Keratinocyte (primary cell): ENCODE results near the gene RPUSD3. TPM values are rescaled to one million over a fixed set of nuclear protein-coding genes. Genes with fewer than 3 reads are reported as not detected.
"Not testable (repeated sequence)": the region's sequence is repeated elsewhere in the genome, so short reads cannot be mapped to it uniquely, and the experiment has no call there.

Experiments
- DNase-seq: peaks from one replicate; pipeline ENCODE4 v3.0.0-alpha.2; 2011; ENCODE audit warnings: low read depth, missing footprints, low spot score
- FAIRE-seq: peaks from 2 replicates; lab custom pipeline; 2011; peaks lifted over from hg19 to GRCh38; lab: Jason Lieb, UNC
- H2AFZ ChIP-seq: 2 replicates; pipeline ENCODE4 v1.6.0; 2012; ENCODE audit warnings: low read length, control low read depth, inconsistent platforms; ENCODE audit not compliant: control insufficient read depth
- H3K27ac ChIP-seq: 2 replicates; pipeline ENCODE4 v1.5.1; 2011; ENCODE audit warnings: low read length; ENCODE audit not compliant: control insufficient read depth, insufficient read depth
- H3K27me3 ChIP-seq: 3 replicates; pipeline ENCODE4 v1.6.0; 2011; ENCODE audit warnings: low read length; ENCODE audit not compliant: control insufficient read depth, insufficient read depth; ENCODE audit errors: extremely low read depth
- H3K36me3 ChIP-seq, 2 experiments: 2 replicates in 1 of 2; 3 replicates in 1 of 2; pipeline ENCODE4 v1.5.1; 2011; ENCODE audit warnings: low read length in 2 of 2, mild to moderate bottlenecking in 1 of 2; ENCODE audit not compliant: control insufficient read depth in 2 of 2, insufficient read depth in 2 of 2; ENCODE audit errors: extremely low read depth in 1 of 2
- H3K4me1 ChIP-seq: 3 replicates; pipeline ENCODE4 v1.5.1; 2011; ENCODE audit warnings: low read length; ENCODE audit not compliant: control insufficient read depth, insufficient read depth; ENCODE audit errors: extremely low read depth
- H3K4me2 ChIP-seq: 3 replicates; pipeline ENCODE4 v1.6.0; 2011; ENCODE audit warnings: low read depth, low read length; ENCODE audit not compliant: control insufficient read depth, insufficient read depth; ENCODE audit errors: extremely low read depth
- H3K4me3 ChIP-seq, 3 experiments: fragments of 200-600 bp in 1 of 3; sonication (generic) in 1 of 3; 2 replicates in 2 of 3; 3 replicates in 1 of 3; pipeline ENCODE4 v1.5.1; 2011 to 2016; ENCODE audit warnings: low read length in 3 of 3, mild to moderate bottlenecking in 3 of 3, control low read depth in 2 of 3, inconsistent platforms in 1 of 3, low read depth in 1 of 3, mixed read lengths in 1 of 3, mixed run types in 1 of 3, moderate library complexity in 1 of 3; ENCODE audit not compliant: control insufficient read depth in 2 of 3, insufficient read depth in 2 of 3; ENCODE audit errors: extremely low read depth in 1 of 3
- H3K79me2 ChIP-seq: 2 replicates; pipeline ENCODE4 v1.6.0; 2012; ENCODE audit warnings: low read length; ENCODE audit not compliant: control insufficient read depth, insufficient read depth
- H3K9ac ChIP-seq: 3 replicates; pipeline ENCODE4 v1.6.0; 2011; ENCODE audit warnings: low read length; ENCODE audit not compliant: control insufficient read depth, insufficient read depth; ENCODE audit errors: extremely low read depth
- H3K9me1 ChIP-seq: 3 replicates; pipeline ENCODE4 v1.6.0; 2011; ENCODE audit warnings: low read length; ENCODE audit not compliant: control insufficient read depth, insufficient read depth; ENCODE audit errors: extremely low read depth
- H3K9me3 ChIP-seq: 2 replicates; pipeline ENCODE4 v1.5.1; 2012; ENCODE audit warnings: low read depth, low read length; ENCODE audit not compliant: control insufficient read depth
- H4K20me1 ChIP-seq: 3 replicates; pipeline ENCODE4 v1.6.0; 2011; ENCODE audit warnings: low read length; ENCODE audit not compliant: control insufficient read depth, insufficient read depth; ENCODE audit errors: extremely low read depth
- EZH2 ChIP-seq: IDR thresholded peaks from one replicate; pipeline ENCODE4 v1.6.1; 2012; ENCODE audit warnings: inconsistent platforms, mild to moderate bottlenecking, low read length, moderate library complexity
- dilution Hi-C: fragments of 300-500 bp; cut with MboI; formaldehyde crosslinking; loops from one replicate; pipeline ENCODE4 v1.7.0; 2020; ENCODE audit warnings: low sequenced_read_pairs; ENCODE audit not compliant: extremely low pct_ligation_motif_present
- polyA plus RNA-seq, 5 experiments: library from polyadenylated mRNA; depleted of rRNA in 3 of 5; stranded (reverse) in 3 of 5; stranded (forward) in 1 of 5; unstranded in 1 of 5; fragments of >200 nt; gene quantifications; 1 replicate in 1 of 5; 2 replicates in 3 of 5; 3 replicates in 1 of 5; pipeline versions ENCODE4 v1.2.1 to v1.2.3, GENCODE V29; 2011 to 2012; ENCODE audit warnings: missing spikeins in 2 of 5, low read depth in 1 of 5, low replicate concordance in 1 of 5
- TF ChIP-seq, protein P1 (sequence below), 3 experiments: IDR thresholded peaks in 1 of 3; conservative IDR thresholded peaks in 1 of 3; optimal IDR thresholded peaks in 1 of 3; 2 replicates in 2 of 3; 3 replicates in 1 of 3; pipeline versions ENCODE3 to v1.5.1; 2011; ENCODE audit warnings: low read length in 3 of 3, mild to moderate bottlenecking in 3 of 3, moderate library complexity in 2 of 3, control low read depth in 1 of 3, inconsistent platforms in 1 of 3; ENCODE audit not compliant: insufficient read depth in 2 of 3; ENCODE audit errors: extremely low read depth in 1 of 3

Gene RPUSD3
- polyA plus RNA-seq, 1 donor (not counting 4 experiments of a cell fraction or from before 2014, with no cell fraction given): 31.5 TPM

DNA sequence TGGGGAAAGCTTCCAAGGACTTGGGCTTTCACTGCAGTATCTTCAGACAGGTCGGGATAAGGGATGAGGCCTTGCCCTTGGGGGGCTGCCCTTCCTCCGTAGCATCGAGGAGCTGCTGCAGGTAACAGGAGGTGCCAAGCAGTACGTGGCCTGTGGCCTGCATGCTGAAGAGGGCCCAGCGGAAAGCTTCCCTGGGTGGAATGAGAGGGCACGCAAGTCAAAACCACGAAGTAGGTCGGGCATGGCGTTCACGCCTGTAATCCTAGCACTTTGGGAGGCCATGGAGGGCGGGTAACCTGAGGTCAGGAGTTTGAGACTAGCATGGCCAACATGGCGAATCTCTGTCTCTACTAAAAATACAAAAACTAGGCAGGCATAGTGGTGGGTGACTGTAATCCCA, 23.3 kb upstream of the RPUSD3 start:
- Histone ChIP-seq H2AFZ (no peak overlapping the region), H4K20me1 (no peaks in the 10 kb centered on the region), H3K4me1 (peaks cover 3% of the 10 kb centered on the region), H3K36me3 (no peaks in the 10 kb centered on the region), H3K27me3 (no peaks in the 10 kb centered on the region), H3K9me3 (no peaks in the 10 kb centered on the region), H3K4me2 (no peak overlapping the region), H3K27ac (no peak overlapping the region), H3K9ac (no peak overlapping the region), H3K9me1 (no peaks in the 10 kb centered on the region), H3K4me3 (no peak overlapping the region), H3K79me2 (no peaks in the 10 kb centered on the region)
- TF ChIP-seq, protein P1, sequence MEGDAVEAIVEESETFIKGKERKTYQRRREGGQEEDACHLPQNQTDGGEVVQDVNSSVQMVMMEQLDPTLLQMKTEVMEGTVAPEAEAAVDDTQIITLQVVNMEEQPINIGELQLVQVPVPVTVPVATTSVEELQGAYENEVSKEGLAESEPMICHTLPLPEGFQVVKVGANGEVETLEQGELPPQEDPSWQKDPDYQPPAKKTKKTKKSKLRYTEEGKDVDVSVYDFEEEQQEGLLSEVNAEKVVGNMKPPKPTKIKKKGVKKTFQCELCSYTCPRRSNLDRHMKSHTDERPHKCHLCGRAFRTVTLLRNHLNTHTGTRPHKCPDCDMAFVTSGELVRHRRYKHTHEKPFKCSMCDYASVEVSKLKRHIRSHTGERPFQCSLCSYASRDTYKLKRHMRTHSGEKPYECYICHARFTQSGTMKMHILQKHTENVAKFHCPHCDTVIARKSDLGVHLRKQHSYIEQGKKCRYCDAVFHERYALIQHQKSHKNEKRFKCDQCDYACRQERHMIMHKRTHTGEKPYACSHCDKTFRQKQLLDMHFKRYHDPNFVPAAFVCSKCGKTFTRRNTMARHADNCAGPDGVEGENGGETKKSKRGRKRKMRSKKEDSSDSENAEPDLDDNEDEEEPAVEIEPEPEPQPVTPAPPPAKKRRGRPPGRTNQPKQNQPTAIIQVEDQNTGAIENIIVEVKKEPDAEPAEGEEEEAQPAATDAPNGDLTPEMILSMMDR (optimal IDR thresholded peaks at IDR 0.05 in 1 of 3, IDR thresholded peaks at IDR 0.05 in 1 of 3, conservative IDR thresholded peaks at IDR 0.05 in 1 of 3; ENCODE audit: extremely low read depth in 1 of 3, insufficient read depth in 2 of 3, low read length in 3 of 3): no peak
- TF ChIP-seq EZH2: no peak
- dilution Hi-C loops: no loop called here
- FAIRE-seq (no peak), DNase-seq (no peak)

DNA sequence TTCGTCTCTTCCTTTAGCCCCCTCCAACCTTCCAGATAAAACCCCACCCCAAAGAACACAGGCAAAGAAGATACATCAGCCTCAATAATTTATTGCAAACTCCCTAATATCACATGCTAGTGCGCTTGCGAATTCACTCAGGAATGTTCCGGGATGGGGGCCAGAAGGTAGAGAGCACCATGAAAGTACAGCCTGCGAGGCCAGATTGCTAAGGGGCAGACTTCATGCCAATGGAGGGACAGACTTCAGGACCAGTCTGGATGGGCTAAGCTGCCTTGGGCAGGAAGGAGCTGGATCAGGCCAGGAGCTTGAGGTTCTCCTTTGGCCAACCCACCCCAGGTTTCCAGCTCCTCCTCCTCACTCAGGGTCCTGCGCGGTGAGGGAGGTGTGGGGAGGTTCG, 22.8 kb upstream of the RPUSD3 start:
- H2AFZ ChIP-seq: no peak overlapping the region
- dilution Hi-C loops: no loop called here
- H3K27ac ChIP-seq: no peak overlapping the region

DNA sequence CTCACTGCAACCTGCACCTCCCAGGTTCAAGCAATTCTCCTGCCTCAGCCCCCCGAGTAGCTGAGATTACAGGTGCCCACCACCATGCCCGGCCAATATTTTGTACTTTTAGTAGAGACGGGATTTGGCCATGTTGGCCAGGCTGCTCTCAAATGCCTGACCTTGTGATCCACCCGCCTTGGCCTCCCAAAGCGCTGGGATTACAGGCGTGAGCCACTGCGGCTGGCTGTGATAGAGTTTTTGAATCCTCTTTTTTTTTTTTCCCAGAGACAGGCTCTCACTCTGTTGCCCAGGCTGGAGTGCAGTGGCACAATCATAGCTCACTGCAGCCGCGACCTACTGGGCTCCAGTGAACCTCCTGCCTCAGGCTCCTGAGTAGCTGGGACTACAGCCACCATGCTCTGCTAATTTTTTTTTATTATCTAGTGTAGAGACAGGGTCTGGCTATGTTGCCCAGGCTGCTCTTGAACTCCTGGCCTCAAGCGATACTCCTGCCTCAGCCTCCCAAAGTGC, 21.4 kb upstream of the RPUSD3 start:
- H3K4me3 ChIP-seq, dilution Hi-C loops: not testable (repeated sequence)

More for the DNA sequence above, 22.8 kb upstream of the RPUSD3 start:
- H3K9ac ChIP-seq: no peak overlapping the region
- H3K36me3 ChIP-seq: no peaks in the 10 kb centered on the region
- no peaks in the 10 kb centered on the region for H3K27me3 ChIP-seq
- no peaks in the 10 kb centered on the region for H3K9me3 ChIP-seq
- no peak for DNase-seq
- no peak for TF ChIP-seq EZH2
- TF ChIP-seq, protein P1 (optimal IDR thresholded peaks at IDR 0.05 in 1 of 3, IDR thresholded peaks at IDR 0.05 in 1 of 3, conservative IDR thresholded peaks at IDR 0.05 in 1 of 3; ENCODE audit: extremely low read depth in 1 of 3, insufficient read depth in 2 of 3, low read length in 3 of 3): no peak
- H3K9me1 ChIP-seq: no peaks in the 10 kb centered on the region
- H3K4me2 ChIP-seq: no peak overlapping the region
- no peaks in the 10 kb centered on the region for H4K20me1 ChIP-seq
- no peak overlapping the region for H3K4me3 ChIP-seq
- H3K4me1 ChIP-seq: peaks cover 3% of the 10 kb centered on the region
- H3K79me2 ChIP-seq: no peaks in the 10 kb centered on the region
- FAIRE-seq: no peak

More for the DNA sequence above, 21.4 kb upstream of the RPUSD3 start:
- H3K27me3 ChIP-seq, H3K9me1 ChIP-seq, H3K27ac ChIP-seq, DNase-seq, H3K9me3 ChIP-seq, H3K4me1 ChIP-seq, H4K20me1 ChIP-seq, H3K79me2 ChIP-seq, H3K4me2 ChIP-seq, H3K9ac ChIP-seq, FAIRE-seq, H2AFZ ChIP-seq, H3K36me3 ChIP-seq: not testable (repeated sequence)
